ENCODE data around the gene SAAL1. TPM values are rescaled to one million over a fixed set of nuclear protein-coding genes. Genes with fewer than 3 reads are reported as not detected.
"Not testable (repeated sequence)": the region's sequence is repeated elsewhere in the genome, so short reads cannot be mapped to it uniquely, and the experiment has no call there.

The SAAL1 gene
- total RNA-seq, 1 donor from 2014 or later: 39.7 TPM

GRCh38 chr11:18140145-18140544 lies 34.3 kb upstream of the SAAL1 start:
- ChIA-PET POLR2A (no interaction called here), CTCF (no interaction called here)
- H3K27ac Mint-ChIP-seq: no peak overlapping the region
- H3K9me3 Mint-ChIP-seq: peaks cover 2% of the 10 kb centered on the region
- intact Hi-C loops (cut with micrococcal nuclease): no loop called here
- H3K36me3 Mint-ChIP-seq (ENCODE audit: low read depth): no peaks in the 10 kb centered on the region
- no peak overlapping the region for H3K4me3 Mint-ChIP-seq
- H3K4me1 Mint-ChIP-seq: no peaks in the 10 kb centered on the region
- no peak for DNase-seq
- TF ChIP-seq, protein P1, sequence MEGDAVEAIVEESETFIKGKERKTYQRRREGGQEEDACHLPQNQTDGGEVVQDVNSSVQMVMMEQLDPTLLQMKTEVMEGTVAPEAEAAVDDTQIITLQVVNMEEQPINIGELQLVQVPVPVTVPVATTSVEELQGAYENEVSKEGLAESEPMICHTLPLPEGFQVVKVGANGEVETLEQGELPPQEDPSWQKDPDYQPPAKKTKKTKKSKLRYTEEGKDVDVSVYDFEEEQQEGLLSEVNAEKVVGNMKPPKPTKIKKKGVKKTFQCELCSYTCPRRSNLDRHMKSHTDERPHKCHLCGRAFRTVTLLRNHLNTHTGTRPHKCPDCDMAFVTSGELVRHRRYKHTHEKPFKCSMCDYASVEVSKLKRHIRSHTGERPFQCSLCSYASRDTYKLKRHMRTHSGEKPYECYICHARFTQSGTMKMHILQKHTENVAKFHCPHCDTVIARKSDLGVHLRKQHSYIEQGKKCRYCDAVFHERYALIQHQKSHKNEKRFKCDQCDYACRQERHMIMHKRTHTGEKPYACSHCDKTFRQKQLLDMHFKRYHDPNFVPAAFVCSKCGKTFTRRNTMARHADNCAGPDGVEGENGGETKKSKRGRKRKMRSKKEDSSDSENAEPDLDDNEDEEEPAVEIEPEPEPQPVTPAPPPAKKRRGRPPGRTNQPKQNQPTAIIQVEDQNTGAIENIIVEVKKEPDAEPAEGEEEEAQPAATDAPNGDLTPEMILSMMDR (IDR thresholded peaks at IDR 0.05): no peak
- no peak for ATAC-seq (ENCODE audit: low read depth)
- H3K27me3 Mint-ChIP-seq: peaks cover 30% of the 10 kb centered on the region

DNA sequence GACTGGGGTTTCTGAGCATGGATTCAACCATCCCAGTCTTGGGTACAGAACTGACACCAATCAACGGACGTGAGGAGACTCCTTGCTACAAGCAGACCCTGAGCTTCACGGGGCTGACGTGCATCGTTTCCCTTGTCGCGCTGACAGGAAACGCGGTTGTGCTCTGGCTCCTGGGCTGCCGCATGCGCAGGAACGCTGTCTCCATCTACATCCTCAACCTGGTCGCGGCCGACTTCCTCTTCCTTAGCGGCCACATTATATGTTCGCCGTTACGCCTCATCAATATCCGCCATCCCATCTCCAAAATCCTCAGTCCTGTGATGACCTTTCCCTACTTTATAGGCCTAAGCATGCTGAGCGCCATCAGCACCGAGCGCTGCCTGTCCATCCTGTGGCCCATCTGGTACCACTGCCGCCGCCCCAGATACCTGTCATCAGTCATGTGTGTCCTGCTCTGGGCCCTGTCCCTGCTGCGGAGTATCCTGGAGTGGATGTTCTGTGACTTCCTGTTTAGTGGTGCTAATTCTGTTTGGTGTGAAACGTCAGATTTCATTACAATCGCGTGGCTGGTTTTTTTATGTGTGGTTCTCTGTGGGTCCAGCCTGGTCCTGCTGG lies 31.4 kb upstream of the SAAL1 start:
- ATAC-seq (ENCODE audit: low read depth): no peak
- Mint-ChIP-seq H3K4me3 (no peak overlapping the region), H3K4me1 (no peaks in the 10 kb centered on the region), H3K36me3 (ENCODE audit: low read depth) (no peaks in the 10 kb centered on the region), H3K9me3 (no peaks in the 10 kb centered on the region), H3K27ac (no peak overlapping the region), H3K27me3 (peaks cover 27% of the 10 kb centered on the region)
- TF ChIP-seq, protein P1 (IDR thresholded peaks at IDR 0.05): no peak
- POLR2A ChIA-PET: no interaction called here
- DNase-seq: no peak
- CTCF ChIA-PET: no interaction called here
- intact Hi-C loops (cut with micrococcal nuclease): no loop called here

DNA sequence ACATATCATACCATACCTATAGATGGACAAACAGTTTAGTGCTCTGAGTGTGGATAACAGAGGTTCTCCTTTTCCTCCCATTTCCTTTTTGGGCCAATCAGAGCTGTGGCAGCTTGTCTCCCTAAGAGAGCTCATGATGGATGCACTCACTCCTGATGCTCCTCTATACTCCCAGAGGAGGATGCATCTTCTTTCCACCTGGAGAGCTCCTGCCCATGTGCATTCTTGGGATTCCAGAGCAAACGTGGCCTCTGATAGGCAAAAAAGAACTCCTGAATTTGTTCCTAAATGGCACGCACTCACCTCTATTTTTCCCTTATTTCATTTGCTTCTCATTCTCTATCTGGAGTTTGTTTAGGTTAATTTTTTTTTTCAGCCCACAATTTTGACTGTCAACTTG lies 29.4 kb upstream of the SAAL1 start:
- Mint-ChIP-seq H3K27me3 (peaks cover 27% of the 10 kb centered on the region), H3K27ac (no peak overlapping the region), H3K4me3 (no peak overlapping the region), H3K9me3 (no peaks in the 10 kb centered on the region), H3K4me1 (no peaks in the 10 kb centered on the region), H3K36me3 (ENCODE audit: low read depth) (no peaks in the 10 kb centered on the region)
- TF ChIP-seq, protein P1 (IDR thresholded peaks at IDR 0.05): no peak
- CTCF ChIA-PET: no interaction called here
- no peak for ATAC-seq (ENCODE audit: low read depth)
- no peak for DNase-seq
- POLR2A ChIA-PET: no interaction called here
- intact Hi-C loops (cut with micrococcal nuclease): no loop called here

DNA sequence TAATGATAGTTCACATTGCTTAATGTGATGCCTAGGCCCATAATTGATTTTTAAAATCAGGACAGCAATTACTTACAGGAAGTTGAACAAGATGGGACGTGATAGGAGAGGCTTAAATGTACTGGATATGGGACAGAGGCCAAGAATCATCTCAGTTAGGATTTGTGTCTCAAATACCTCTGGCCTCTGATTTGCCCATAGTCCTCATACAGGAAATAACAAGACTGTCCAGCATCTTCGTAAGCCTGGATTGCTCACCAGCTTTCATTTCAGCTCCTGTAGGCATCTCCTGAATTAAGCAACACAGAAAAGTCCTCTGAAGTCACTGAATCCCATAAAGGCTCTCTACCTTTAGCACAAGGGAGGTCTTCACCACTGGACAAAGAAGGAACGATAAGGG lies 26.5 kb upstream of the SAAL1 start, which contains the start of gene MRGPRX3:
MRGPRX3 (plus strand) TSS at position 231 of the 400 bp plus-strand sequence. CDS start 4,632 bp downstream, outside the sequence.
- TF ChIP-seq, protein P1 (IDR thresholded peaks at IDR 0.05): no peak
- H3K36me3 Mint-ChIP-seq (ENCODE audit: low read depth): no peaks in the 10 kb centered on the region
- POLR2A ChIA-PET: no interaction called here
- CTCF ChIA-PET: no interaction called here
- intact Hi-C loops (cut with micrococcal nuclease): no loop called here
- H3K9me3 Mint-ChIP-seq: no peaks in the 10 kb centered on the region
- no peak within 1 kb of the TSS for H3K27ac Mint-ChIP-seq
- no peak within 1 kb of the TSS for H3K4me3 Mint-ChIP-seq
- ATAC-seq (ENCODE audit: low read depth): no peak
- H3K4me1 Mint-ChIP-seq: no peaks in the 10 kb centered on the region
- peaks cover 42% of the 10 kb centered on the region for H3K27me3 Mint-ChIP-seq
- DNase-seq: no peak

GRCh38 chr11:18131115-18131514 lies 25.2 kb upstream of the SAAL1 start:
- CTCF ChIA-PET, DNase-seq, POLR2A ChIA-PET: not testable (repeated sequence)

DNA sequence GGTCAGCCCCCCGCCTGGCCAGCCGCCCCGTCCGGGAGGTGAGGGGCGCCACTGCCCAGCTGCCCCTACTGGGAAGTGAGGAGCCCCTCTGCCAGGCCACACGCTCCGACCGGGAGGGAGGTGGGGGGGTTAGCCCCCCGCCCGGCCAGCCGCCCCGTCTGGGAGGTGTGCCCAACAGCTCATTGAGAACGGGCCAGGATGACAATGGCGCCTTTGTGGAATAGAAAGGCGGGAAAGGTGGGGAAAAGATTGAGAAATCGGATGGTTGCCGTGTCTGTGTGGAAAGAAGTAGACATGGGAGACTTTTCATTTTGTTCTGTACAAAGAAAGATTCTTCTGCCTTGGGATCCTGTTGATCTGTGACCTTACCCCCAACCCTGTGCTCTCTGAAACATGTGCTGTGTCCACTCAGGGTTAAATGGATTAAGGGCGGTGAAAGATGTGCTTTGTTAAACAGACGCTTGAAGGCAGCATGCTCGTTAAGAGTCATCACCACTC lies 15.5 kb upstream of the SAAL1 start:
- POLR2A ChIA-PET; H3K4me1 Mint-ChIP-seq; H3K27me3 Mint-ChIP-seq; DNase-seq; H3K9me3 Mint-ChIP-seq; H3K27ac Mint-ChIP-seq; H3K4me3 Mint-ChIP-seq; H3K36me3 Mint-ChIP-seq (ENCODE audit: low read depth); ATAC-seq (ENCODE audit: low read depth); intact Hi-C loops (cut with micrococcal nuclease); CTCF ChIA-PET: not testable (repeated sequence)

More at GRCh38 chr11:18131115-18131514, 25.2 kb upstream of the SAAL1 start:
- H3K4me1 Mint-ChIP-seq; H3K27ac Mint-ChIP-seq; ATAC-seq (ENCODE audit: low read depth); intact Hi-C loops (cut with micrococcal nuclease); H3K4me3 Mint-ChIP-seq; H3K9me3 Mint-ChIP-seq; H3K36me3 Mint-ChIP-seq (ENCODE audit: low read depth): not testable (repeated sequence)
- H3K27me3 Mint-ChIP-seq: peaks cover 43% of the 10 kb centered on the region

All from activated B cell treated with CpG ODN at 0.5 μM for 24 hours (primary cell).